Ovary (tissue), 3 donors: ENCODE results near the gene CROCC2.

Experiments
- CTCF ChIP-seq, 3 donors: fragments of 450-650 bp in 2 of 3; fragments of 200-600 bp in 1 of 3; IDR thresholded peaks; one replicate each; pipeline versions ENCODE4 v1.5.1 to v1.8.0; 2016 to 2022; ENCODE audit warnings: antibody characterized with exemption in 3 of 3, mild to moderate bottlenecking in 1 of 3
- EP300 ChIP-seq: sonication (generic); formaldehyde crosslinking; IDR thresholded peaks from one replicate; pipeline ENCODE4 v1.6.1; 2017; ENCODE audit warnings: antibody characterized with exemption
- donor health status: DM: no; HTN: no; CAD: no.

DNA sequence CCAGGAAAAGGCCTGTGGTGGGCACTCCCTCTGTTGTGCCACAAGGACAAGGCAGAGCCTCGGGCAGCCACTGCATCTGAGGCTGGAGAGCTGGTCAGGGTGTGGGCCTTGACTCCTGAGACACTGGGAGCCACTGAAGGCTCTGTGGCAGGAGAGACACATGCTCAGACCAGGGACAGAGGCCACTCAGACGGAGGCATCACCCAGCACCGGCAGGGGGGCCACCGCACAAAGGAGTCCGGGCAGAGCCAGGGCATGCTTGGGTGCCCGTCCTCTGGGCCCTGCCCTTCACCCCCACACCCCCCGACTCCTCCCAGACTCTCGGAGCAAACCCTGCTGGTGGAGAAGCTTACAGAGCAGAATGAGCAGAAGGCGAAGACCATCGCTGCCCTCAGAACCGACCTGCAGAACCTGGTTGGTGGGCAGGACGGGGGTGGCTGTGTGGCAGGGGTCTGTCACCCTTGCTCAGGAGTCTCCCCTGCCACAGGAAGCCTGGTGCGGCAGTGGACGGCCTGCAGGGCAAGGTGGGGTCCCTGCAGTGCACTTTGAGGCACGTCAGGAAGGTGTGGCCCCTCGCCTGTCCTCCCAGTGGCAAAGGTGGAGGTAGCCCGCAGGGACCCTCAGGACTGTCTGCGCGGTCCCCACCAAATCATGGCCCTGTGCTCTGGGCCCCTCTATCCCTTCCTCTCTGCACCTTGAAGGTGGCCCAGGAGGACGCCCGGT is 26.0 kb downstream of the CROCC2 start:
- TF ChIP-seq CTCF (IDR thresholded peaks at IDR 0.05) (no peak), EP300 (no peak)
